Colon (tissue), 2 donors: ENCODE measurements around the gene DIPK1A.

ENCODE experiments used
- FAIRE-seq: peaks from 2 replicates; lab custom pipeline; 2012; peaks lifted over from hg19 to GRCh38; lab: Jason Lieb, UNC
- donor health status: control.
- donor health status: control.

DIPK1A gene

DNA sequence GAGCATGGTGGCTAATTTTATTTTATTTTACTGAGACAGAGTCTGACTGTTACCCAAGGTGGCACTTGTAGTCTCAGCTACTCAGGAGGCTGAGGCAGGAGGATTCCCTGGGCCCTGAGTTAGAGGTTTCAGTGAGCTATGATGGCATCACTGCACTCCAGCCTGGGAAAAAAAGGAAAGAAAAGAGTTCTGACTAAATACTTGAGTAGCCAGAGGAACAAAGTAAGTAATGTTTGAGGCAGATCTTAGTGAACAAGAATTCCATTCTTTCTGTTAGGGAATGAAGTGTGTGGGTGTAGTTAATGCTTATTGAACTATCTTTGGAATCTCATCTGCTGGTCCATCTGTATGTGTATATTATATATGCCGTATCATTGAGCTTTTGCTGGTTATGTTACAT lies 163.3 kb downstream of the DIPK1A start:
- no peak for FAIRE-seq

DNA sequence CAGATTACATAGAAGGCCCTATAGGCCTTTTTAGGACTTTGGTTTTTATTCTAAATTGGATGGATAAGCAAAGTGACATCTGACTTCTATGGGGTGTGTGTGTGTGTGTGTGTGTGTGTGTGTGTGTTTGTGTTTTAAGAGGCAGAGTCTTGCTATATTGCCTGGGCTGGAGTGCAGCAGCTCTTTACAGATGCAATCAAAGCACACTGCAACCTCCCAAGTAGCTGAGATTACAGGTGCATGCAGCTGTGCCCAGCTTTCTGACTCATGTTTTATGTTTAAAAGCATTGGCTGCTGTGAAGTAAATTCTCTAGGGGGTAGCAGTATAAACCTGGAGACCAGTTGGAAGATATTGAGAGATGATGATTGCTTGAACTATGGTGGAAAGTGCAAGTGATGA lies 164.0 kb downstream of the DIPK1A start:
- FAIRE-seq, result no peak

DNA sequence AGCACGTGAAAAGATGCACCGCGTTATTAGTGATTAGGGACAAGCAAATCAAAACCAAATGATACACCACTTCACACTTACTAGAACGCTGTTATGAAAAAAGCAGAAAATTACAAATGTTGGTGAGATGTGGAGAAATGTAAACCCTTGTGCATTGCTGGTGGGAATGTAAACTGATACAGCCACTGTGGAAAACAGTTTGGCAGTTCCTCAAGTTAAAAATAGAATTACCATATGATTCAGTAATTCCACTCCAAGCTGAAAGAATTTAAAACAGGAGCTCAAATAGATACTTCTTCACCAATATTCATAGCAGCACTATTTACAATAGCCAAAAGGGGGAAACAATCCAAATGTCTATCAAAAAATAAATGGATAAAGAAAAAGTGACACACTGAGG lies 166.1 kb downstream of the DIPK1A start:
- no peak for FAIRE-seq

DNA sequence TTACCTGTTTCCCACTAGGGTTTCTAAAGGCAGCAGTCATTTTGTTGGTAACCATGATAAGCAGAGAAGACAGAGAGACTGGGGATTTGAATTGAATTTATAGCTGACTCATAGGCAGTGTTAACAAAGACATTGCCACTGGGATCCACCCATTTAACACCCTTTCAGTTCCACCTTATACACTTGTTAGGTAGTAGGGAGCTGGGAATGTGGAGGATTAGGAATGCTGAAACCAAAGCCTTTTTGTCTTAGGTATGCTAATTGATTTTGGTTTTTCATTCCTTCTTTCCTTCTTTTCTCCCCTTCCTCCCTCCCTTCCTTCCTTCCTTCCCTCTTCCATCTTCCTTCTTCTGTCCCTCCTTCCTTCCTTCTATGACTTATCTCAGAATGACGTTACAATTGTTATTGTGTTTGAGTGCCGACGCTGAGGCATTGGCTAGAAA lies 168.9 kb downstream of the DIPK1A start:
- FAIRE-seq, result no peak
